GM18909 (cell line): ENCODE measurements around the gene ZNF683.

ENCODE experiments used
- ATAC-seq: cut with Tn5 transposase; IDR thresholded peaks from one replicate; pipeline ENCODE4 v1.9.1; 2021; ENCODE audit warnings: mild to moderate bottlenecking; ENCODE audit not compliant: unreplicated experiment, poor library complexity

Gene ZNF683

DNA sequence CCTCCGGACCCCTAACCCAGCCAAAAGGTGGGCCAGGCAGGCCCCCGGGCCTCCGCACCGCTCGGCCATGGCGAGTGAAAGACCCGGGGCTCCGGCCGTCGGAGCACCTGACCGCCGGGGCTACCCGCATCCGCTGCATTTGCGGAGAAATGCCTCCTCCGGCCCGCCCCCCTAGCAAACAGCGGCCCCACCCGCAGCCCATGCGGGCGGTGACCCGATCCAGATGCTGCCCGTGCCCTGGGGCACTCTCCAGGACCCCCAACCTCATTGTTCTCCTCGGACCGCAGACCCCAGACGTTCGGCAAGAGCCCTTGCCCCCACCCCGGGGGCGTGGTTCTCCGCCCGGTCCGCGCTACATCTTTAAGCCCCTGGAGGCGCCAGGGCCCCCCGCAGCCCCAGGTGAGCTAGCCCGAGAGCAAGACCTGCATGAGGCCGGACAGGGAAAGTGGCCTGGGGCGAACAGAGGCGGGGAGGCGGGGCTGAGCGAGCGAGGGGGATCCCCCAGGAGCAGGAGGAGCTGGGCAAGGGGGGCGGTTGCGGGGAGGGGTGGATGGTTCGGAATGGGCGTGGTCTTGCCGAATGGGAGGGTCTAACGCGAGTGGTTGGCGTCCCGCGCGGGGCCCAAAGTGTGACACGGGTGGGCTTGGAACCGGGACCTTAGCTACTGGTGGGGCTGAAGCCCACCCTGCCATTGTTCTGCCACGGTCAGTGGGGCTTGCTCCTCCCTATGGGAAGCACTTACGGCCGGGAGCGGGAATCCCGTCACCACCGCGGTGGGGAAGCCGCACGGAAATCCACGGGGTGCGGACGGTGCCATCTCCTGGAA is 12.4 kb downstream of the ZNF683 start:
- no peak for ATAC-seq

- ATAC-seq = no peak
Measured at GRCh38 chr1:26358411-26359384, 13.9 kb downstream of the ZNF683 start.

- no peak for ATAC-seq
Measured at GRCh38 chr1:26357121-26357602, 15.4 kb downstream of the ZNF683 start.

- no peak for ATAC-seq
Measured at GRCh38 chr1:26356106-26356505, 16.4 kb downstream of the ZNF683 start.

DNA sequence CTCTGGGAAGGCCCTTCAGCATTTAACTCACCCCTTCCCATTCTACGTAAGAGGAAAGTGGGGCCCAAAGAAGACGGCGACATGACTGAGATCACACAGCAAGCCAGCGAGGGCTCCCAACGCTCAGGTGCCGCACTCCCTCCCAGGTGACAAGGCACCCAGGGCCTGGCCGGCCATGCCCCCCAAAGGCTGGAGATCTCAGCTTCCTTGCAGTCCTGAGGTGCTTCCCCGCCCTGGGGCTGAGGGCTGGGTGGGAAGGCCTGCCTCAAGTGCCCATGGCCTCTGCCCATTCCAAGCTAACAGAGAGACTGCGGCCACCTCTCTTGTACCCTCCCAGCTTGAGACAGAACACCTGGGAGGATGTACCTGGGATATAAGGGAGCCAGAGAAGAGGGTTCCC is 17.6 kb downstream of the ZNF683 start:
- no peak for ATAC-seq

DNA sequence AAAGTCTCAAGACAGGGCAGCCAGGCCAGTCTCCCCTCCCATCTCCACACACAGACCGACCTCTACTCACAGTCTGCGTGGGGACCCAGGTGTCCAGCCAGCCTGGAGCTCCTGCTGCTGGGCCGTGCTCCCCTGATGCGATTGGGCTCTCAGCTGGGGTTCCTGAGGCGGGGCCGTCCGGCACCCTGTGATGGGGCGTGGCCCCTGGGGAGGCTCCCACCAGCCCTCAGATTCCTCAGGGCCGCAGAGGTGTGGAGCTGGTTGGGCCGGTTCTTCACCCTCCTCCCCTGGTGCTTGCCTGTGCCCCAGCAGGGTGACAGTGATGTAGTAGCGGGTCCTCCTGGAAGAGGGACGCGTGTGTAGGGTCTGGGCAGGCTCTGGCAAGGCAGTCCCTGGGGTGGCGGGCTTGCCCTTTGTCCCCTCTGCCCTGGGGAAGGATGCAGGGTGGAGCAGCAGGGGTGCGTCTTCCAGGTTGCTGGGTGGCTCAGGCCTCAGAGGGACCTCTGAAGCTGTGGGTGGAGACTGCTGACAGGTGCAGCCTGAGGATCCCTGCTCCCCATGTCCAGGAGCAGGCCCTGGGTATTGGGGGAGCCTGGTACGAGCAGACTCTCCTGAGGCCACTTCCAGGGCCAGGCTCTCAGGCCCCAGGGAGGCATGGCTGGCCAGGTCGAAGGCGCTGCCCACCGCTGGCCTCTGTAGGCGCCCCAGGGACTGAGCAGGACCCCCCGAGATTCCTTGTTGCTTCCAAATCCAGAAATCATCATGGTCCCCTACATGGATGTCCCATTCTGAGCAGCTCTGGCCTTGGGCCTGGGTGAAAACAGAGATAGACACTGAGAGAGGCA is 18.4 kb downstream of the ZNF683 start, which contains the start of gene CRYBG2:
TSS of gene CRYBG2 (minus strand) at position 155 of the 845 bp plus-strand sequence. CDS start 7,473 bp downstream, outside the sequence.
- no peak for ATAC-seq

GRCh38 chr1:26353210-26353859 is 19.2 kb downstream of the ZNF683 start:
- ATAC-seq = no peak

GRCh38 chr1:26352338-26352679 is 20.2 kb downstream of the ZNF683 start:
- ATAC-seq = no peak

GRCh38 chr1:26351590-26352337 is 20.8 kb downstream of the ZNF683 start:
- ATAC-seq = no peak

DNA sequence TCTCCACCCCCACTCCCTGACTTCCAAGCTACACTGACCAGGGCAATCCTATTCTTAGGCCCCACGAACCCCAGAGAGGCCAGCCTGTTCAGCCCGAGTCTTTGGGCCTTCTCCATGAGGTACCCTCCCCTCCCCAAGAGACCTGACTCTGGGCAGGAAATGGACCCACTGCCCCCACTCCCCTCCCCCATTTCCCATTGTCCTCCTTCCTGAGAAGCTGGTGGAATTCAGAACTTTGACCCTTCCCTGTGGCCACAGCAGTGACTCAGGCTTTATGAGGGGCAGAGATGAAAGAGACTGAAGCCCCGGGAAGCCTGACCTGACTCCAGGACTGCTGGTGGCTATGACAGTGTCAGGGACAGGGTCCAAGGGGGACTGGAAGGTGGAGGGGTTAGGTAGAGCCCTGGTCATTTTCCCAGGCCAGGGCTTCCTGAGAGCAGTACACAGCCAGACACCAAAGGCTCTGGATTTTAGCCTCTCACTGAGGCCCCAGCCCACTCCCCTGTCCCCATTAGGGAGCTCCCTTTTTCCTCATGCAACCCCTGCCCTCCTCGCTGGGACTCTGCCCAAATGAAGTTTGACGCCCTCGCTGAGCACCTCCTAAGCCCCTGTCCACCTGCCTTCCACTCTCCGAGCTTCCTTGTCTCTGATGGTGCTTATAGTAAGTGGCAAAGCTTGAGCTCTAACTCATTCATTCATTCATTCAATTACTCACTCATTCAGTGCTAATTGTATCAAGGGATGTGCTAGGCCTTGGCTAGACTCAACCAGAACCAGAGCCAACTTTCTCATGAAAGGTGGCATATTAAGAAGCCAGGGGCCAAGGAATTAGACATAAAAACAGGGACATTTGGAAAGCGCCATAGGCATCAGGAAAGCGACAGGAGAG is 21.6 kb downstream of the ZNF683 start:
- no peak for ATAC-seq

DNA sequence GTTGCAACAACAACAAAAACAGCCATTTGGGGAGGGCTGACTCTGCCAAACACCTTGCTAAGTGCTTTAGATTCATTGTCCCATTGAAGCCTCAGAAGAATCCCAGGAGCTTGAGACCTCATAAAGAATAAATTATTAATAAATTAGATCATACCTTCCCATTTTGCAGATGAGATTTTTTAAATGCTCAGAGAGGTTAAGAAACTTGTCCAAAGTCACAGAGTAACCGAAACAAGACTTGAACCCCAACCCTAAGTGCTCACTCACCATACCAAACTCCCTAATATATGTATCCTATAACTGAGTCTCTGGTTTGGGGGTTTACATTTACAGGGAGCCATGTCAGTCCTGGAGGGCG is 22.2 kb downstream of the ZNF683 start:
- ATAC-seq = no peak

DNA sequence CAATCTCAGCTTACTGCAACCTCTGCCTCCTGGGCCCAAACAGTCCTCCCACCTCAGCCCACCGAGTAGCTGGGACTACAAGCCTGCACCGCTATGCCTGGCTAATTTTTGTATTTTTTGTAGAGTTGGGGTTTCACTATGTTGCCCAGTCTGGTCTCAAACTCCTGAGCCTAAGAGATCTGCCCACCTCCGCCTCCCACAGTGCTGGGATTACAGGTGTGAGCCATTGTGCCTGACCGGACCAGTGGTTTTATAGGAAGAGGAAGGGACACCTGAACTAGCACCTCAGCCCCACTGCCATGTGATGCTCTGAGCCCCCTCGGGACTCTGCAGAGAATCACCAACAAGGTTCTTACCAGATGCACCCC is 22.7 kb downstream of the ZNF683 start:
- ATAC-seq = no peak

DNA sequence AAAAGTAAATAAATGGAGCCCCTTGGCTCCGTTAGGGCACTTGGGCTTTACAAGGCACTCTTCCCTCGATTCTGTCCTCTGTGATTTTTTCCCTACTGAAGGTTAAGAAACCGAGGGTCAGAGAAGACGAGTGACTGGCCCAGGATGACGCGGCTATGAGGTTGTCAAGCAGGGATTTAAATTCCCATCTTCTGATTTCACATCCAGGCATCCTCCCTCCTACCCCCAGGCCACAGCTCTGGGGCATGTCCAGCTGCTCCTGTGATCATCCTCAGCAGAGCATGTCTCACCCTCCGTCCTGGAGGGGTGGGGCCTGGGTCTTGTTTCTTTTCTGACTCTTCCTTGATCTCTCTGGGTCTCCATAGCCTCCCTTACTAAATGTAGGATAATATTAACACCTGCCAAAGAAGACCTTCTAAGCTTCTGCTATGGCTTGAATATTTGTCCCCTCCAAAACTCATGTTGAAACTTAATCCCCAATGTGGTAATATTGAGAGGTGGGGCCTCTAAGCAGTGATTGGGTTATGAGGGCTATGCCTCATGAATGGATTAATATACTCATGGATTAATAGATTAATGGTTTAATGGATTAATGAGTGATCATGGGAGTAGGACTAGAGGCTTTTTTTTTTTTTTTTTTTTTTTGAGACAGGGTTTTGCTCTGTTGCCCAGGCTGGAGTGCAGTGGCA is 23.2 kb downstream of the ZNF683 start:
- no peak for ATAC-seq

- ATAC-seq = no peak
Measured at GRCh38 chr1:26346274-26347033, 26.1 kb downstream of the ZNF683 start.

- ATAC-seq = no peak
Measured at GRCh38 chr1:26345718-26346117, 26.8 kb downstream of the ZNF683 start.

GRCh38 chr1:26344147-26344920 is 28.2 kb downstream of the ZNF683 start:
- ATAC-seq = no peak
